AG09319 (cell line): ENCODE measurements around the gene GGTLC3.
"Not testable (repeated sequence)": the region's sequence is repeated elsewhere in the genome, so short reads cannot be mapped to it uniquely, and the experiment has no call there.

Source experiments
- DNase-seq: peaks from one replicate; pipeline ENCODE4 v3.0.0-alpha.2; 2010; ENCODE audit warnings: low read depth; ENCODE audit errors: extremely low read depth

Gene GGTLC3

DNA sequence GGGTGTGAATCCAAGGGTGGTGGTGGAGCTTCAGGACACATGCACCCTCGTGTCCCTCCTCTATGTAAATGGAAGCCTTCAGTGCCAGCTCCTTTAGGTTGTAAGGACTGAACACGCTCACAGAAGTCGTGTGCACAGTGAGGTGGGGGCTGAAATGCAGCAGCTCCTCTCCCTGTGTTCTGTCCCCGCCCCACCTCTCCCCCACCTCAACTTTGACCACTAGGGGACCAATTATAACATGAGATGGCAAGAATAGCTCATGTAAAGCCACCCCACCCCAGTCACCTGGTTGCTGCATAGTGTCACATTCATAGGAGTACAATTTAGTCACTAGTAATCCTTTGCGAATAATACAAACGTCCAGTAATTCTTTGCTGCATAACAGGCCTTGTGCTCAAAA, 4.8 kb upstream of the GGTLC3 start:
- not testable (repeated sequence) for DNase-seq

GRCh38 chr22:18513454-18513853, 4.5 kb downstream of the GGTLC3 start:
- DNase-seq = not testable (repeated sequence)

DNA sequence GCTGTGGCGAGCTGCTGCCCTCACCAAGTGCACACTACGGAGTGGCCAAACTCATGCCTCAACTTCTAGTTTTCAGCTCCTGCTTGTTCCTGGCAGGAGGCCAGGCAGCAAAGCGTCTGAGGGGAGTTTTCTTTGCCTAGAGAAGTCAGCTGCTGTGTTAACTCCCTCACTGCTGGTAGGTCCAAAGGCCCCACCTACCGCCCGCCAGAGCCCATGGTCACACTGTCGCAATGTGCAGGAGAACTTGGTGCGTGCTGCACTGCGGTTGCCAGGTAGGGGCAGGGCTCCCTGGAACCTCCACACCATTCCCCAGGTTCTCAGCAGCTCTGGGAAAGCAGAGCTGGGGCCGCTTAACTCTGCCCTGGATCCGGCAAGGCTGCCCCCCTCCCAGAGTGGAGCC, 5.6 kb downstream of the GGTLC3 start:
- not testable (repeated sequence) for DNase-seq

- not testable (repeated sequence) for DNase-seq
Measured at GRCh38 chr22:18511327-18511726, 6.6 kb downstream of the GGTLC3 start.

GRCh38 chr22:18496227-18496626, 21.7 kb downstream of the GGTLC3 start:
- not testable (repeated sequence) for DNase-seq
